ENCODE measurements around the gene TMEM106C.

TMEM106C gene

GRCh38 chr12:47938093-47938492 is 25.3 kb upstream of the TMEM106C start:
- TF ChIP-seq, protein P1, sequence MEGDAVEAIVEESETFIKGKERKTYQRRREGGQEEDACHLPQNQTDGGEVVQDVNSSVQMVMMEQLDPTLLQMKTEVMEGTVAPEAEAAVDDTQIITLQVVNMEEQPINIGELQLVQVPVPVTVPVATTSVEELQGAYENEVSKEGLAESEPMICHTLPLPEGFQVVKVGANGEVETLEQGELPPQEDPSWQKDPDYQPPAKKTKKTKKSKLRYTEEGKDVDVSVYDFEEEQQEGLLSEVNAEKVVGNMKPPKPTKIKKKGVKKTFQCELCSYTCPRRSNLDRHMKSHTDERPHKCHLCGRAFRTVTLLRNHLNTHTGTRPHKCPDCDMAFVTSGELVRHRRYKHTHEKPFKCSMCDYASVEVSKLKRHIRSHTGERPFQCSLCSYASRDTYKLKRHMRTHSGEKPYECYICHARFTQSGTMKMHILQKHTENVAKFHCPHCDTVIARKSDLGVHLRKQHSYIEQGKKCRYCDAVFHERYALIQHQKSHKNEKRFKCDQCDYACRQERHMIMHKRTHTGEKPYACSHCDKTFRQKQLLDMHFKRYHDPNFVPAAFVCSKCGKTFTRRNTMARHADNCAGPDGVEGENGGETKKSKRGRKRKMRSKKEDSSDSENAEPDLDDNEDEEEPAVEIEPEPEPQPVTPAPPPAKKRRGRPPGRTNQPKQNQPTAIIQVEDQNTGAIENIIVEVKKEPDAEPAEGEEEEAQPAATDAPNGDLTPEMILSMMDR (conservative IDR thresholded peaks at IDR 0.05), result no peak
- no peak overlapping the region for H3K27ac ChIP-seq

GRCh38 chr12:47938594-47938993 is 24.8 kb upstream of the TMEM106C start:
- H3K27ac ChIP-seq, result no peak overlapping the region
- TF ChIP-seq, protein P1 (conservative IDR thresholded peaks at IDR 0.05), result no peak

- no peak overlapping the region for H3K27ac ChIP-seq
- TF ChIP-seq, protein P1 (conservative IDR thresholded peaks at IDR 0.05), result no peak
Observed at GRCh38 chr12:47939009-47939601, 24.3 kb upstream of the TMEM106C start.

DNA sequence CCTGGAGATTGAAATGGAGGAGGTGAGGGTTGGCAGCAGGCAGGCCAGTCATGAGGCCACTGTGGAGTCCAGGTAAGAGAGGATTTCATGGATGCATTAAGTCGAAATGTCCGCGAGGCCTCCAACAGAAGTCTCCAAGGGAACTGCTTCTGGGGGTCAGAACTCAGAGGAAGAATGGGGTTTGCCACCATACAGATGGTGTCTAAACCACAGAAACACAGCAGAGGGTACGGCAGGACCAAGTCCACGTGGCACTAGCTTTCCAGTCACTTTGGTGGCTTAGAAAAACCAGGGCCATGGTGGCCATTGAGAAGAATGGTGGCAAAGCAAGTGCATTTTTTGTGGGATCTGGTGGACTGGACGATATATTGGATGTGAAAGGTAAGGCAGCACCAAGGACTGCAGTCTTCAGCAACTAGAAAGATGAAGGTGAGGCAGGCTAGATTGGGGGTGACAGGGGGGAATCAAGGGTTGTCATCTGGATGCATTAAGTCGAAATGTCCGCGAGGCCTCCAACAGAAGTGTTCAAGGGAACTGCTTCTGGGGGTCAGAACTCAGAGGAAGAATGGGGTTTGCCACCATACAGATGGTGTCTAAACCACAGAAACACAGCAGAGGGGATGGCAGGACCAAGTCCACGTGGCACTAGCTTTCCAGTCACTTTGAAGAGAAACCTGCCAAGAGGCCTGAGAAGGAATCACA is 22.5 kb upstream of the TMEM106C start:
- TF ChIP-seq, protein P1 (conservative IDR thresholded peaks at IDR 0.05), result no peak
- no peak overlapping the region for H3K27ac ChIP-seq

DNA sequence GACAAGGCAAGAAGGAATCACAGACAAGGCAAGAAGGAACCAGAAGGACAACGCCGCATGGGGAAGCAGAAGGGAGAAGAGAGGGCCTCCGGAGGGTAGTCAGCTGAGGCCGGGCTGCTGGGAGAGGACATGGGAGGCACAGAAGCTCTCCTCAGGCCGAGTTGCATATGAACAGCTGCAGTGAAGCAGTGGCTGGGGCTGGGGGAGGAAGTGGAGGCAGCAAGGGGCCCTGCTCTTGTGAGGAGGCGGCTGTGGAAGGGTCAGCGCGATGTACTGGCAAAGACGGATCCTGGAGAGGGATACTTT is 22.0 kb upstream of the TMEM106C start:
- H3K27ac ChIP-seq, result no peak overlapping the region

DNA sequence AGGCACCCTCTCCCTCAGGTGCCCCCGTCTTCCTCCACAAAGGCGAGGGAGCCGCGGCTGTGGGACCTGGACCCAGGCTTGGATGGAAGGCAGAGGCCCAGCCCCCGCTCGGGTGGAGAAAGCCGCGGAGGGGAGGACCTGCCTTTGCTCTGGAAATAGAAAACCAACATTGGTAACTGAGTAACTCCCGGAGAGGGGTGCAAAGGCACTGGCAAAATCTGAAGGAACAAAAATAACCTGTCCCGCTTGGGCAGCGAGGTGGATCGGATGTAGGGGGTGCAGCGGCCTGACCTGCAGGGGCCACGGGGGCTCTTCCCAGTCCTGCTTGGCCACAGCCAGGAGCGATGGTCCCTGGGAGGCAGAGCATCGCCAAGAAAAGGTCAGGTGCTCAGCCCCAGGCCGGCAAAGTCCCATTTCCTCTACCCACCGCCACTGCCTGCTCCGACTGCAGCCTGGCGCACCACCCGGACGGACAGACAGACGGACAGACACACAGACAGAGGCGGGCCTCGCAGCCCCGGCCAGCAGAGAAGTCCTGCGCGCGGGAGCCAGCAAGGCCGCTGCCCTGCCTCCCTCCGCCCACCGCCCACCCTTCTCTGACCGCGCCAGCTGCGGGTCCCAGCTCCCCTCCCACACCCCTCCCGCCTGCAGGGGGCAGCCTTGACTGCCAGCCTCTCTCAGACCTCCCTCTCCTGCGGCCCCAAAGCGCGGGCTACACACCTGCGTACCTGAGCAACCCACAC is 21.4 kb upstream of the TMEM106C start:
- TF ChIP-seq, protein P1 (conservative IDR thresholded peaks at IDR 0.05), result no peak; the same call in 1 of the 2 replicates
- no peak overlapping the region for H3K27ac ChIP-seq

More for the DNA sequence above, 22.0 kb upstream of the TMEM106C start:
- TF ChIP-seq, protein P1 (conservative IDR thresholded peaks at IDR 0.05), result no peak

GRCh38 chr12:47942614-47943225 is 20.7 kb upstream of the TMEM106C start:
- H3K27ac ChIP-seq, result no peak overlapping the region
- TF ChIP-seq, protein P1 (conservative IDR thresholded peaks at IDR 0.05), result no peak

Data from VCaP (cell line).